ENCODE results near the gene MAP2K6. TPM values are rescaled to one million over a fixed set of nuclear protein-coding genes. Genes with fewer than 3 reads are reported as not detected.
A peak's percentile ranks its signal among the peaks of the same experiment; 100 is the strongest.

MAP2K6 gene
- total and polyA plus RNA-seq, 7 experiments from 2014 or later: 7.6 to 21.4 (median 18.3) TPM

- no peak for DNase-seq
- CTCF ChIA-PET: no interaction called here
- H3K9me3 Mint-ChIP-seq: peaks cover 0 to 1% (median 0%) of the 10 kb centered on the region in 11 donors
- peak overlapping the region in 1 of 9 donors; percentile 41 for H3K27ac Mint-ChIP-seq
- no peaks in the 10 kb centered on the region for H3K4me1 ChIP-seq (ENCODE audit: control insufficient read depth in 2 of 2, insufficient read depth in 2 of 2, low read length in 2 of 2)
- no peak overlapping the region for H3K4me3 Mint-ChIP-seq
- peaks cover 0 to 64% (median 44%) of the 10 kb centered on the region in 5 donors for H3K36me3 Mint-ChIP-seq
- peaks cover 3 to 53% (median 28%) of the 10 kb centered on the region in 7 donors for H3K4me1 Mint-ChIP-seq
- POLR2A ChIA-PET: no interaction called here
- intact Hi-C loops (cut with micrococcal nuclease): no loop called here
- H3K27me3 Mint-ChIP-seq: no peaks in the 10 kb centered on the region
- no peaks in the 10 kb centered on the region for H3K27me3 ChIP-seq (ENCODE audit: control insufficient read depth in 2 of 2, insufficient read depth in 2 of 2, low read length in 2 of 2)
- no peaks in the 10 kb centered on the region for H3K9me3 ChIP-seq (ENCODE audit: control insufficient read depth in 2 of 3, low read length in 3 of 3)
- ATAC-seq: no peak
- no peak overlapping the region for H3K4me3 ChIP-seq (ENCODE audit: low read length)
- peaks cover 0 to 6% (median 0%) of the 10 kb centered on the region in 3 experiments for H3K36me3 ChIP-seq (ENCODE audit: control insufficient read depth in 2 of 3, insufficient read depth in 3 of 3, low read length in 3 of 3)
- H3K27ac ChIP-seq (ENCODE audit: low read depth, low read length): no peak overlapping the region
These were observed 56.2 kb downstream of the MAP2K6 start for GRCh38 chr17:69470702-69471101.

DNA sequence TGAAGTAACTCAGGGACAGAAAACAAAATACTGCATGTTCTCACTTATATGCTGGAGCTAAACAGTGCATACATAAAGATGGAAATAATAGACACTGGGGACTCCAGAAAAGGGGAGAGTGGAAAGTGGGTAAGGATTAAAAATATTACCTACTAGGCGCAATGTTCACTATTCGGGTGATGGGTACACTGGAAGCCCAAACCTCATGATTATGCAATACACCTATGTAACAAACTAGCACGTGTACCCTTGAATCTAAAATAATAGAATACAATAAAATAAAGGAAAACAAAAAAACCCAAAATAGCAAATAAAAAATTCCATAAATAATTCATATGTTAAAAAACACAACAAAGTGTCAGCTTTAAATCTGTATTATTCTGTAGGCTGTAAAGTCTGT, 56.9 kb downstream of the MAP2K6 start:
- ChIA-PET CTCF (no interaction called here), POLR2A (no interaction called here)
- Histone ChIP-seq H3K4me1 (ENCODE audit: control insufficient read depth in 2 of 2, insufficient read depth in 2 of 2, low read length in 2 of 2) (no peaks in the 10 kb centered on the region), H3K27ac (ENCODE audit: low read depth, low read length) (no peak overlapping the region), H3K27me3 (ENCODE audit: control insufficient read depth in 2 of 2, insufficient read depth in 2 of 2, low read length in 2 of 2) (no peaks in the 10 kb centered on the region), H3K4me3 (ENCODE audit: low read length) (no peak overlapping the region), H3K9me3 (ENCODE audit: control insufficient read depth in 2 of 3, low read length in 3 of 3) (no peaks in the 10 kb centered on the region), H3K36me3 (ENCODE audit: control insufficient read depth in 2 of 3, insufficient read depth in 3 of 3, low read length in 3 of 3) (peaks cover 0 to 6% (median 0%) of the 10 kb centered on the region in 3 experiments)
- intact Hi-C loops (cut with micrococcal nuclease): no loop called here
- H3K4me3 Mint-ChIP-seq: no peak overlapping the region
- peaks cover 0 to 62% (median 48%) of the 10 kb centered on the region in 5 donors for H3K36me3 Mint-ChIP-seq
- ATAC-seq (no peak), DNase-seq (no peak)
- H3K4me1 Mint-ChIP-seq: peaks cover 3 to 53% (median 27%) of the 10 kb centered on the region in 7 donors
- H3K9me3 Mint-ChIP-seq: peaks cover 0 to 1% (median 0%) of the 10 kb centered on the region in 11 donors
- no peak overlapping the region for H3K27ac Mint-ChIP-seq
- no peaks in the 10 kb centered on the region for H3K27me3 Mint-ChIP-seq

DNA sequence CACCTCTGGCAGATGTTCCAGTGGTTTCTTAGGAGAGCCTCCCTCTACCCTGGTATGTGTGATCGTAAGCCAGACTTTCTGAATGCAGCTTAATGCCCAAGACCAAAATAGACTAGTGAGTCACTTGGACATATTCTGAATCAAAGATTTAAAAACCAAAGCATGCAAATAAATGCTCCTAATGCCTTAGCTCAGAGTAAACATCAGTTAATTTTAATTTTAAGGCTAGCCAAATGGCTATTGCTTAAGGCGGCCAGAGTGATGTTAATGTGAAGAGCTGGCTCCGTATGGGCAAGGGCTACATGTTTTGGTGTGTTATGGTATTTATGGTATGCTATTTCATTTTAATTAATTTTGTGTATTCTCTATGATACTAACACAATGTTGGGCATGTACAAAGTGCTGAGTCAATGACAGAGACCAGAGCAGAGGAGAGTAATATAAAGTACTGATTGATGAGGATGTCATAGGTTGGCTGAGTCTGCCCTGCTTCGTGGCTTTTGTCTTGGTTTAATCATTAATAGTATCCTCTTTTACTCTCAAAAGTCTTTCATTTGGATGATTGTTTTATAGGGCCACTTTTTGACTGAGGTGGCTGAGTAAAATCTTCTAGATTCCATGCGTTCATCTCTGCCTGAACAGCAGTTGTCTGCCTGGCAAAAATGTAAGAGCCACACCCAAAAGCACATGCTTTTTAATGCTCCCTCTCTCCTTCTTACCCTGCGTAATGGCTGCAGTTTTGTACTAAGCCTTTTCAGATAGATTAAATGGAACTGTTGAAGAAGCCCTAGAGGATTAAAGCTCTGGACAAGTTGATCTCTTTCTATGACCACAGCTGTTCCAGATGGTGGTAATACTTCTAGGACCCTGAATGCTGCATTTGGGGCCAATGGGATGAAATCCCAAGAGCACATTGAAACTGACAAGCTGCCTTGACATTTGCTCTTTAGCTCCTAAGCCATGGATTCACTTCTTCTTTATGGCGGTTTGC, 59.6 kb downstream of the MAP2K6 start:
- no peak overlapping the region for H3K27ac Mint-ChIP-seq
- Histone ChIP-seq H3K9me3 (ENCODE audit: control insufficient read depth in 2 of 3, low read length in 3 of 3) (no peaks in the 10 kb centered on the region), H3K36me3 (ENCODE audit: control insufficient read depth in 2 of 3, insufficient read depth in 3 of 3, low read length in 3 of 3) (peaks cover 0 to 6% (median 0%) of the 10 kb centered on the region in 3 experiments), H3K27me3 (ENCODE audit: control insufficient read depth in 2 of 2, insufficient read depth in 2 of 2, low read length in 2 of 2) (no peaks in the 10 kb centered on the region), H3K4me3 (ENCODE audit: low read length) (no peak overlapping the region), H3K27ac (ENCODE audit: low read depth, low read length) (no peak overlapping the region), H3K4me1 (ENCODE audit: control insufficient read depth in 2 of 2, insufficient read depth in 2 of 2, low read length in 2 of 2) (no peaks in the 10 kb centered on the region)
- ChIA-PET CTCF (no interaction called here), POLR2A (no interaction called here)
- peaks cover 0 to 1% (median 0%) of the 10 kb centered on the region in 11 donors for H3K9me3 Mint-ChIP-seq
- ATAC-seq: no peak
- no peaks in the 10 kb centered on the region for H3K27me3 Mint-ChIP-seq
- H3K36me3 Mint-ChIP-seq: peaks cover 0 to 48% (median 41%) of the 10 kb centered on the region in 5 donors
- DNase-seq: no peak
- H3K4me3 Mint-ChIP-seq: no peak overlapping the region
- H3K4me1 Mint-ChIP-seq: peaks cover 6 to 56% (median 36%) of the 10 kb centered on the region in 7 donors
- intact Hi-C loops (cut with micrococcal nuclease): no loop called here

DNA sequence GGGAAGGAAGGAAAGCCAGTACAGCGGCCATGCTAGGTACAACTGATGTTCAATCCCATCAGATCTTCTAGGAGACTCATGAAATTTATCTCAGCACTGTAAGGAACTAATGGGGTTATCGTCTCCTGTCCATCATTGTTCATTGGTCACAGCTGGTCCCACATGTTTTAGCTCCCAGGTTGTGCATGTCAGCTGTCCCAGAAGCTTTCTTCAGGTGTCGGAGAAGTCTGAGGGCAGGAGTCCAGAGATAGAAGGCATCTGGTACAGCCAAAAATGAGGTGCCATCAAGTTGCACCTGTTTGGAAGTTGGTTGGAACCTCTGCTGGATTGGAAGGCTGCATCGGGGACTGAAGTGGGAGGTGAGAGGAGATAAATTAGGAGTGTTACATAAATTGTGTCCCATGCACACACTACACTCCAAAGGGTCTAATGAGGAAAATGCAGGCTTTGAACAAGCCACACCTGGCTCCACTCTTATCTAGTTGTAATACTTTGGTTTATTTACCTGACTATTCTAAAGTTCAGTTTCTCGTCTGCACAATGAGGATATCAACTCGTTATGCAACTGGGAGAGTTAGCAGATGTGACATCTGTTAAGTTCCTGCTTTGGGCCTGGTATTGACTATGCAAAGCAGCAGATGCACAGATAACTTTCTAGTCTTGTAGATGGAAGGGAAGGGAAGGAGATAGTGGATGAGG, 62.9 kb downstream of the MAP2K6 start:
- ATAC-seq: no peak
- Mint-ChIP-seq H3K27me3 (no peaks in the 10 kb centered on the region), H3K9me3 (no peaks in the 10 kb centered on the region), H3K4me1 (peaks cover 3 to 45% (median 26%) of the 10 kb centered on the region in 7 donors), H3K36me3 (peaks cover 0 to 36% (median 26%) of the 10 kb centered on the region in 5 donors), H3K27ac (peak overlapping the region in 1 of 9 donors; percentile 37), H3K4me3 (no peak overlapping the region)
- no peaks in the 10 kb centered on the region for H3K4me1 ChIP-seq (ENCODE audit: control insufficient read depth in 2 of 2, insufficient read depth in 2 of 2, low read length in 2 of 2)
- H3K27ac ChIP-seq (ENCODE audit: low read depth, low read length): no peak overlapping the region
- intact Hi-C loops (cut with micrococcal nuclease): no loop called here
- H3K27me3 ChIP-seq (ENCODE audit: control insufficient read depth in 2 of 2, insufficient read depth in 2 of 2, low read length in 2 of 2): no peaks in the 10 kb centered on the region
- H3K4me3 ChIP-seq (ENCODE audit: low read length): no peak overlapping the region
- no peak for DNase-seq
- H3K9me3 ChIP-seq (ENCODE audit: control insufficient read depth in 2 of 3, low read length in 3 of 3): no peaks in the 10 kb centered on the region
- ChIA-PET POLR2A (no interaction called here), CTCF (no interaction called here)
- H3K36me3 ChIP-seq (ENCODE audit: control insufficient read depth in 2 of 3, insufficient read depth in 3 of 3, low read length in 3 of 3): no peaks in the 10 kb centered on the region

- H3K27ac Mint-ChIP-seq: no peak overlapping the region
- ATAC-seq: no peak
- Histone ChIP-seq H3K27me3 (ENCODE audit: control insufficient read depth in 2 of 2, insufficient read depth in 2 of 2, low read length in 2 of 2) (no peaks in the 10 kb centered on the region), H3K27ac (ENCODE audit: low read depth, low read length) (no peak overlapping the region), H3K4me3 (ENCODE audit: low read length) (no peak overlapping the region), H3K9me3 (ENCODE audit: control insufficient read depth in 2 of 3, low read length in 3 of 3) (no peaks in the 10 kb centered on the region), H3K36me3 (ENCODE audit: control insufficient read depth in 2 of 3, insufficient read depth in 3 of 3, low read length in 3 of 3) (no peaks in the 10 kb centered on the region), H3K4me1 (ENCODE audit: control insufficient read depth in 2 of 2, insufficient read depth in 2 of 2, low read length in 2 of 2) (no peaks in the 10 kb centered on the region)
- no peaks in the 10 kb centered on the region for H3K27me3 Mint-ChIP-seq
- POLR2A ChIA-PET: no interaction called here
- no peaks in the 10 kb centered on the region for H3K9me3 Mint-ChIP-seq
- CTCF ChIA-PET: no interaction called here
- DNase-seq: no peak
- intact Hi-C loops (cut with micrococcal nuclease): no loop called here
- H3K36me3 Mint-ChIP-seq: peaks cover 0 to 36% (median 21%) of the 10 kb centered on the region in 5 donors
- peaks cover 3 to 49% (median 26%) of the 10 kb centered on the region in 7 donors for H3K4me1 Mint-ChIP-seq
- no peak overlapping the region for H3K4me3 Mint-ChIP-seq
These were observed 63.4 kb downstream of the MAP2K6 start for GRCh38 chr17:69477903-69478266.

GRCh38 chr17:69478916-69479315, 64.4 kb downstream of the MAP2K6 start:
- H3K4me3 ChIP-seq (ENCODE audit: low read length): no peak overlapping the region
- POLR2A ChIA-PET: no interaction called here
- no peaks in the 10 kb centered on the region for H3K36me3 ChIP-seq (ENCODE audit: control insufficient read depth in 2 of 3, insufficient read depth in 3 of 3, low read length in 3 of 3)
- intact Hi-C loops (cut with micrococcal nuclease): no loop called here
- no peak overlapping the region for H3K4me3 Mint-ChIP-seq
- H3K27me3 ChIP-seq (ENCODE audit: control insufficient read depth in 2 of 2, insufficient read depth in 2 of 2, low read length in 2 of 2): no peaks in the 10 kb centered on the region
- CTCF ChIA-PET: no interaction called here
- H3K9me3 ChIP-seq (ENCODE audit: control insufficient read depth in 2 of 3, low read length in 3 of 3): no peaks in the 10 kb centered on the region
- no peaks in the 10 kb centered on the region for H3K27me3 Mint-ChIP-seq
- no peak overlapping the region for H3K27ac ChIP-seq (ENCODE audit: low read depth, low read length)
- no peaks in the 10 kb centered on the region for H3K4me1 ChIP-seq (ENCODE audit: control insufficient read depth in 2 of 2, insufficient read depth in 2 of 2, low read length in 2 of 2)
- H3K4me1 Mint-ChIP-seq: peaks cover 3 to 51% (median 27%) of the 10 kb centered on the region in 7 donors
- peaks cover 0 to 32% (median 19%) of the 10 kb centered on the region in 5 donors for H3K36me3 Mint-ChIP-seq
- peak overlapping the region in 2 of 9 donors; percentile 23 to 52 for H3K27ac Mint-ChIP-seq
- no peak for ATAC-seq
- DNase-seq: no peak
- no peaks in the 10 kb centered on the region for H3K9me3 Mint-ChIP-seq

Data from naive thymus-derived CD4-positive, alpha-beta T cell (primary cell).